GM12878 (cell line): ENCODE measurements around the gene SCAF8. TPM values are rescaled to one million over a fixed set of nuclear protein-coding genes. Genes with fewer than 3 reads are reported as not detected.

Source experiments
- ATAC-seq: fragments of 200-7000 bp; cut with Tn5 transposase; 3 replicates; pipeline ENCODE4 v1.9.1; 2020; ENCODE audit warnings: mild to moderate bottlenecking, moderate library complexity
- BruUV-seq: library from RNA; stranded (reverse); fragments of 400-500 nt; replicated peaks from 2 replicates; lab custom pipeline; 2021; lab: Mats Ljungman, UMichigan
- CTCF ChIA-PET: fragments of 300-600 bp; sonication (Branson Sonifier 250); formaldehyde crosslinking; extraction: SDS; loops from one replicate; lab custom pipeline; 2021; ENCODE audit warnings: inconsistent platforms; lab: Yijun Ruan, JAX
- POLR2A ChIA-PET: fragments of 350-600 bp; formaldehyde crosslinking; extraction: SDS; loops from one replicate; lab custom pipeline; 2021; ENCODE audit warnings: inconsistent platforms; lab: Charles Lee
- RAD21 ChIA-PET: fragments of 300-600 bp; sonication (Branson Sonifier 250); formaldehyde crosslinking; loops from one replicate; lab custom pipeline; 2023; ENCODE audit warnings: antibody characterized with exemption; ENCODE audit not compliant: unreplicated experiment; lab: Charles Lee
- SMC1A ChIA-PET: fragments of 300-600 bp; sonication (Branson Sonifier 250); formaldehyde crosslinking; loops from one replicate; lab custom pipeline; 2023; ENCODE audit not compliant: unreplicated experiment, uncharacterized antibody; lab: Charles Lee
- DNase-seq: peaks from one replicate; pipeline ENCODE4 v3.0.0-alpha.2; 2011; ENCODE audit warnings: low read depth, low spot score
- FAIRE-seq: peaks from 3 replicates; lab custom pipeline; 2011; peaks lifted over from hg19 to GRCh38; lab: Jason Lieb, UNC
- H2AFZ ChIP-seq: 2 replicates; pipeline ENCODE4 v1.6.0; 2011; ENCODE audit warnings: low read depth, low read length, control low read depth; ENCODE audit not compliant: control insufficient read depth
- H3K27ac ChIP-seq: 2 replicates; pipeline ENCODE4 v1.5.1; 2011; ENCODE audit warnings: control low read depth; ENCODE audit not compliant: control insufficient read depth, insufficient read depth
- H3K27me3 ChIP-seq, 2 experiments: replicated peaks in 1 of 2; 2 replicates each; pipeline versions ENCODE4 v1.6.0 to v1.6.1; 2011; ENCODE audit warnings: low read length in 1 of 2; ENCODE audit not compliant: control insufficient read depth in 2 of 2, insufficient read depth in 2 of 2
- H3K36me3 ChIP-seq, 2 experiments: 2 replicates each; pipeline ENCODE4 v1.5.1; 2011; ENCODE audit warnings: low read length in 1 of 2; ENCODE audit not compliant: control insufficient read depth in 2 of 2, insufficient read depth in 2 of 2
- H3K4me1 ChIP-seq: 2 replicates; pipeline ENCODE4 v1.6.1; 2011; ENCODE audit warnings: mild to moderate bottlenecking, low read length, moderate library complexity, mixed read lengths; ENCODE audit not compliant: control insufficient read depth, insufficient read depth
- H3K4me2 ChIP-seq: 2 replicates; pipeline ENCODE4 v1.6.0; 2011; ENCODE audit warnings: control low read depth; ENCODE audit not compliant: control insufficient read depth, insufficient read depth
- H3K4me3 ChIP-seq: fragments of 200-600 bp; sonication (generic); 2 replicates; pipeline ENCODE4 v1.5.1; 2016
- H3K79me2 ChIP-seq: 2 replicates; pipeline ENCODE4 v1.6.0; 2011; ENCODE audit warnings: low read length; ENCODE audit not compliant: control insufficient read depth, insufficient read depth
- H3K9ac ChIP-seq: 2 replicates; pipeline ENCODE4 v1.8.0; 2011; ENCODE audit warnings: low read length, control low read depth, mixed read lengths; ENCODE audit not compliant: control insufficient read depth, insufficient read depth
- H3K9me3 ChIP-seq: replicated peaks from 3 replicates; pipeline ENCODE4 v1.5.1; 2011; ENCODE audit warnings: mild to moderate bottlenecking, low read length; ENCODE audit not compliant: control insufficient read depth, insufficient read depth
- H4K20me1 ChIP-seq: 2 replicates; pipeline ENCODE4 v1.6.0; 2011; ENCODE audit not compliant: control insufficient read depth, insufficient read depth
- CBFB ChIP-seq: IDR thresholded peaks from 2 replicates; pipeline ENCODE4 v1.6.1; 2016; ENCODE audit warnings: antibody characterized with exemption, low read depth
- CEBPB ChIP-seq, 2 experiments: fragments of 150-350 bp in 1 of 2; IDR thresholded peaks; 2 replicates each; pipeline ENCODE4 v1.6.1; 2012 to 2014; ENCODE audit warnings: low read depth in 2 of 2, low read length in 2 of 2, borderline replicate concordance in 1 of 2, inconsistent platforms in 1 of 2
- CHD1 ChIP-seq: IDR thresholded peaks from 2 replicates; pipeline ENCODE4 v1.6.1; 2012; ENCODE audit warnings: low read depth, low read length, improper control_type of control experiment
- CREB1 ChIP-seq: IDR thresholded peaks from 2 replicates; pipeline ENCODE4 v1.6.1; 2012; ENCODE audit warnings: low read depth, mild to moderate bottlenecking, inconsistent platforms
- EP300 ChIP-seq, 2 experiments: fragments of 150-350 bp in 1 of 2; IDR thresholded peaks; 2 replicates each; pipeline ENCODE4 v1.6.1; 2011 to 2012; ENCODE audit warnings: low read depth in 2 of 2, low read length in 2 of 2, borderline replicate concordance in 1 of 2, improper control_type of control experiment in 1 of 2, inconsistent platforms in 1 of 2; ENCODE audit not compliant: control insufficient read depth in 1 of 2
- FOS ChIP-seq: IDR thresholded peaks from 3 replicates; pipeline ENCODE4 v1.6.1; 2011; ENCODE audit warnings: borderline replicate concordance; ENCODE audit not compliant: insufficient read length; ENCODE audit errors: extremely low read depth
- HSF1 ChIP-seq: fragments of 150-350 bp; IDR thresholded peaks from 2 replicates; pipeline ENCODE4 v1.6.1; 2014; ENCODE audit warnings: mild to moderate bottlenecking, low read depth, low read length
- IKZF1 ChIP-seq: fragments of 450-650 bp; conservative IDR thresholded peaks from 2 replicates; pipeline ENCODE4 v1.6.1; 2017; ENCODE audit warnings: antibody characterized with exemption, mild to moderate bottlenecking
- MYB ChIP-seq: fragments of 150-350 bp; IDR thresholded peaks from 2 replicates; pipeline ENCODE4 v1.6.1; 2014; ENCODE audit warnings: mild to moderate bottlenecking, low read depth, low read length, borderline replicate concordance
- PBX3 ChIP-seq: IDR thresholded peaks from 2 replicates; pipeline ENCODE4 v1.6.1; 2011; ENCODE audit warnings: mild to moderate bottlenecking, low read depth, low read length, moderate library complexity; ENCODE audit not compliant: insufficient replicate concordance
- RELA ChIP-seq: fragments of 450-650 bp; IDR thresholded peaks from 2 replicates; pipeline ENCODE4 v1.8.0; 2014; ENCODE audit warnings: borderline replicate concordance; ENCODE audit not compliant: partially characterized antibody
- RUNX3 ChIP-seq: IDR thresholded peaks from 2 replicates; pipeline ENCODE4 v1.6.1; 2012; ENCODE audit warnings: low read length, inconsistent platforms
- SREBF1 ChIP-seq: IDR thresholded peaks from 2 replicates; pipeline ENCODE4 v1.6.1; 2012; ENCODE audit warnings: mild to moderate bottlenecking, low read length
- TAF1 ChIP-seq: IDR thresholded peaks from 2 replicates; pipeline ENCODE4 v1.6.1; 2011; ENCODE audit warnings: mild to moderate bottlenecking, low read depth, low read length, borderline replicate concordance
- WRNIP1 ChIP-seq: IDR thresholded peaks from 2 replicates; pipeline ENCODE4 v1.6.1; 2011; ENCODE audit warnings: low read depth, low read length, improper control_type of control experiment, borderline replicate concordance
- ZNF24 ChIP-seq: fragments of 450-650 bp; IDR thresholded peaks from 2 replicates; pipeline ENCODE4 v1.6.1; 2017; ENCODE audit warnings: antibody characterized with exemption, mild to moderate bottlenecking
- WGBS: methylation state at CpG from one replicate; pipeline ENCODE4 v1.1.6; 2016; ENCODE audit warnings: low lambda C conversion rate; ENCODE audit not compliant: insufficient replicate concordance, insufficient coverage; ENCODE audit errors: missing lambda C conversion rate; 5-methylcytosine and 5-hydroxymethylcytosine counted together
- in situ Hi-C: fragments of 300-500 bp; cut with MboI; formaldehyde crosslinking; loops from 9 replicates; pipeline ENCODE4 v1.14.3; 2018; ENCODE audit warnings: mixed read lengths
- intact Hi-C: fragments of 100-400 bp; cut with micrococcal nuclease; formaldehyde crosslinking; loops from one replicate; pipeline ENCODE4 v1.14.2; 2022; ENCODE audit not compliant: unreplicated experiment
- polyA plus RNA-seq, 11 experiments: library from polyadenylated mRNA; depleted of rRNA in 4 of 11; unstranded in 6 of 11; stranded (reverse) in 5 of 11; fragments of >200 nt; fragmentation: Nextera tagmentation in 4 of 11; fragmentation: Illumina TruSeq in 1 of 11; extraction: Ambion mirVana in 4 of 11; extraction: Trizol in 1 of 11; gene quantifications; 1 replicate in 1 of 11; 2 replicates in 10 of 11; pipeline versions ENCODE4 v1.2.1 to v1.2.3, GENCODE V29; 2011 to 2016; ENCODE audit warnings: inconsistent platforms in 2 of 11, missing spikeins in 2 of 11, low read depth in 1 of 11
- total RNA-seq, 4 experiments: library from RNA; depleted of rRNA in 3 of 4; stranded (reverse); fragments of >200 nt in 3 of 4; fragmentation: Illumina TruSeq in 1 of 4; extraction: Trizol in 1 of 4; gene quantifications; 2 replicates each; pipeline versions ENCODE4 v1.2.1 to v1.2.3, GENCODE V29; 2013 to 2021
- TF ChIP-seq, protein P1 (sequence below): IDR thresholded peaks from 2 replicates; pipeline ENCODE4 v1.6.1; 2011; ENCODE audit warnings: borderline replicate concordance, low read depth, mild to moderate bottlenecking, moderate library complexity, low read length; ENCODE audit not compliant: insufficient read depth, poor library complexity, severe bottlenecking

Gene SCAF8
- total and polyA plus RNA-seq, 10 of the 15 experiments (the other 5 are each of a cell fraction or from before 2014, with no cell fraction given) = 8.1 to 28.8 (median 15.9) TPM

- TF ChIP-seq FOS = no peak
- TF ChIP-seq TAF1 = no peak
- TF ChIP-seq HSF1 = no peak
- TF ChIP-seq ZNF24 = no peak
Measured at GRCh38 chr6:154757352-154758050, 24.3 kb downstream of the SCAF8 start (continued).

DNA sequence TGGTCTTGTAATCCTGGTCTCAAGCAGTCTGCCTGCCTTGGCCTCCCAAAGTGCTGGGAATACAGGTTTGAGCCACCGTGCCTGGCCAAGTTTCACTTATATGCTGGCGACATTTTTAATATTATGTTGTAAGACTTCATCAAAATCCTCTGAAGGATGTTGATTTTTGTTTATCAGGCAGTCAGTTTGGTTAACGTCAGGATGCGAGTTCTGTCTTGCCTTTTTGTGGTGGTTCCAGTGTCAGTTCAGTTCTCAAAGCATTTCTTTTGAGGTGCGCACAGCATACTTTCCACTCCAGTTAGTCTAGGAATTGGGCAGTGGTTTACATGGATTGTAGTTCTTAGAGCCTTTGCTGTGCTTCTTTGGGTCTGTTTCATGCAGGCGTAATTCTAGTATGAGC is 24.9 kb downstream of the SCAF8 start:
- TF ChIP-seq CBFB = no peak
- no peak for TF ChIP-seq WRNIP1
- no peak for TF ChIP-seq MYB
- TF ChIP-seq, protein P1, sequence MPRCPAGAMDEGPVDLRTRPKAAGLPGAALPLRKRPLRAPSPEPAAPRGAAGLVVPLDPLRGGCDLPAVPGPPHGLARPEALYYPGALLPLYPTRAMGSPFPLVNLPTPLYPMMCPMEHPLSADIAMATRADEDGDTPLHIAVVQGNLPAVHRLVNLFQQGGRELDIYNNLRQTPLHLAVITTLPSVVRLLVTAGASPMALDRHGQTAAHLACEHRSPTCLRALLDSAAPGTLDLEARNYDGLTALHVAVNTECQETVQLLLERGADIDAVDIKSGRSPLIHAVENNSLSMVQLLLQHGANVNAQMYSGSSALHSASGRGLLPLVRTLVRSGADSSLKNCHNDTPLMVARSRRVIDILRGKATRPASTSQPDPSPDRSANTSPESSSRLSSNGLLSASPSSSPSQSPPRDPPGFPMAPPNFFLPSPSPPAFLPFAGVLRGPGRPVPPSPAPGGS = no peak
- no peak for TF ChIP-seq CEBPB (IDR thresholded peaks at IDR 0.05; ENCODE audit: borderline replicate concordance in 1 of 2, low read depth in 2 of 2, low read length in 2 of 2)
- TF ChIP-seq RUNX3 = no peak
- no peak for TF ChIP-seq PBX3
- no peak for TF ChIP-seq EP300 (IDR thresholded peaks at IDR 0.05; ENCODE audit: borderline replicate concordance in 1 of 2, control insufficient read depth in 1 of 2, low read depth in 2 of 2, low read length in 2 of 2)
- no peak for TF ChIP-seq RELA
- TF ChIP-seq CHD1 = no peak
- TF ChIP-seq CREB1 = no peak
- TF ChIP-seq IKZF1 = no peak
- no peak for TF ChIP-seq SREBF1
- TF ChIP-seq, all 136 proteins: peak for 0
- no TSS peak for BruUV-seq
- ATAC-seq (no peak), DNase-seq (no peak), FAIRE-seq (no peak)
- H4K20me1 ChIP-seq = no peaks in the 10 kb centered on the region
- H3K36me3 ChIP-seq = peaks cover 0 to 4% of the 10 kb centered on the region in 2 experiments; a peak in 2 of 4 replicates
- H3K27me3 ChIP-seq = no peaks in the 10 kb centered on the region
- no peak overlapping the region for H3K9ac ChIP-seq
- RAD21 ChIA-PET = no interaction called here
- peaks cover 7% of the 10 kb centered on the region; the same call in 2 of the 3 replicates for H3K9me3 ChIP-seq
- no peaks in the 10 kb centered on the region for H3K4me1 ChIP-seq
- H2AFZ ChIP-seq = no peak overlapping the region
- peaks cover 76% of the 10 kb centered on the region for H3K79me2 ChIP-seq
- in situ Hi-C loops = no loop called here
- no peak overlapping the region for H3K4me3 ChIP-seq
- POLR2A ChIA-PET = no interaction called here
- H3K4me2 ChIP-seq = no peak overlapping the region
- CTCF ChIA-PET = interaction anchor here (0.8 to 1.5 kb wide), 3 partner anchors 10 to 20 kb away, joined by 3 read pairs; no protein-coding TSS in a partner anchor
- intact Hi-C loops = no loop called here
- 95% methylated on average over 6 of the region's 6 CpGs for WGBS
- H3K27ac ChIP-seq = no peak overlapping the region
- SMC1A ChIA-PET = interaction anchor here (1.3 kb wide), 1 partner anchor 11 kb away, joined by 3 read pairs; no protein-coding TSS in a partner anchor
